BLaER1 (cell line): ENCODE data around the gene PITPNM1.

Source experiments
- H3K27ac ChIP-seq: shearing (Covaris generic); formaldehyde crosslinking; 2 replicates; pipeline ENCODE4 v1.8.1; 2022
- H3K27me3 ChIP-seq: shearing (Covaris generic); formaldehyde crosslinking; 2 replicates; pipeline ENCODE4 v1.8.1; 2022
- H3K36me3 ChIP-seq: shearing (Covaris generic); formaldehyde crosslinking; 2 replicates; pipeline ENCODE4 v1.8.1; 2022
- H3K4me1 ChIP-seq: shearing (Covaris generic); formaldehyde crosslinking; 2 replicates; pipeline ENCODE4 v1.8.1; 2022
- H3K4me2 ChIP-seq: shearing (Covaris generic); formaldehyde crosslinking; 2 replicates; pipeline ENCODE4 v1.8.1; 2022
- H3K4me3 ChIP-seq: shearing (Covaris generic); formaldehyde crosslinking; 2 replicates; pipeline ENCODE4 v1.8.1; 2022
- H3K9ac ChIP-seq: shearing (Covaris generic); formaldehyde crosslinking; 2 replicates; pipeline ENCODE4 v1.8.1; 2022
- H3K9me3 ChIP-seq: shearing (Covaris generic); formaldehyde crosslinking; 2 replicates; pipeline ENCODE4 v1.8.1; 2022
- H4K20me1 ChIP-seq: shearing (Covaris generic); formaldehyde crosslinking; 2 replicates; pipeline ENCODE4 v1.8.1; 2022
- Cebpa-rat ChIP-seq: shearing (Covaris generic); IDR thresholded peaks from 2 replicates; pipeline ENCODE4 v1.8.1; 2022

Gene PITPNM1

GRCh38 chr11:67456068-67456705, 49.0 kb downstream of the PITPNM1 start:
- Histone ChIP-seq H3K9ac (no peak overlapping the region), H3K36me3 (no peaks in the 10 kb centered on the region), H3K4me3 (no peak overlapping the region), H3K4me2 (no peak overlapping the region), H3K27ac (no peak overlapping the region), H3K4me1 (peaks cover 27% of the 10 kb centered on the region), H3K27me3 (no peaks in the 10 kb centered on the region), H4K20me1 (no peaks in the 10 kb centered on the region), H3K9me3 (no peaks in the 10 kb centered on the region)
- TF ChIP-seq Cebpa-rat = no peak

GRCh38 chr11:67455054-67455453, 50.1 kb downstream of the PITPNM1 start, which contains the start of gene CABP4:
TSS of gene CABP4 (plus strand) at chr11:67455354. CDS start at chr11:67455424, 70 bp downstream.
- no peaks in the 10 kb centered on the region for H3K36me3 ChIP-seq
- H3K9me3 ChIP-seq = no peaks in the 10 kb centered on the region
- H3K4me2 ChIP-seq = no peak within 1 kb of the TSS
- H3K4me1 ChIP-seq = peaks cover 32% of the 10 kb centered on the region
- no peak for TF ChIP-seq Cebpa-rat
- H3K9ac ChIP-seq = no peak within 1 kb of the TSS
- H3K27ac ChIP-seq = peak within 1 kb of the TSS; percentile 18
- no peaks in the 10 kb centered on the region for H4K20me1 ChIP-seq
- H3K4me3 ChIP-seq = no peak within 1 kb of the TSS
- H3K27me3 ChIP-seq = no peaks in the 10 kb centered on the region

- no peak for TF ChIP-seq Cebpa-rat
- no peaks in the 10 kb centered on the region for H3K9me3 ChIP-seq
- H4K20me1 ChIP-seq = no peaks in the 10 kb centered on the region
- no peak overlapping the region for H3K4me3 ChIP-seq
- peaks cover 32% of the 10 kb centered on the region for H3K4me1 ChIP-seq
- peak overlapping the region; percentile 18; the same call in 1 of the 2 replicates for H3K27ac ChIP-seq
- no peaks in the 10 kb centered on the region for H3K27me3 ChIP-seq
- no peak overlapping the region for H3K4me2 ChIP-seq
- no peaks in the 10 kb centered on the region for H3K36me3 ChIP-seq
- H3K9ac ChIP-seq = no peak overlapping the region
These were observed 51.1 kb downstream of the PITPNM1 start for GRCh38 chr11:67453816-67454732.

- Histone ChIP-seq H3K36me3 (no peaks in the 10 kb centered on the region), H3K27me3 (no peaks in the 10 kb centered on the region), H3K27ac (peak within 1 kb of the TSS; percentile 27), H3K9ac (0 out of 2 replicates have a peak within 1 kb of the TSS, but pooled peaks have one; percentile 27), H3K9me3 (no peaks in the 10 kb centered on the region), H3K4me1 (peaks cover 38% of the 10 kb centered on the region), H4K20me1 (no peaks in the 10 kb centered on the region), H3K4me3 (no peak within 1 kb of the TSS), H3K4me2 (peak within 1 kb of the TSS; percentile 19)
- no peak for TF ChIP-seq Cebpa-rat
These were observed 52.8 kb downstream of the PITPNM1 start, which contains the start of gene GPR152 for GRCh38 chr11:67452141-67452952. TSS of gene GPR152 (minus strand) at chr11:67452729. CDS start at chr11:67452724, 5 bp downstream.

GRCh38 chr11:67451658-67451976, 53.5 kb downstream of the PITPNM1 start:
- Histone ChIP-seq H3K4me3 (no peak overlapping the region), H3K4me2 (peak overlapping the region; percentile 19), H3K9me3 (no peaks in the 10 kb centered on the region), H3K36me3 (no peaks in the 10 kb centered on the region), H3K27me3 (no peaks in the 10 kb centered on the region), H3K4me1 (peaks cover 45% of the 10 kb centered on the region), H3K9ac (0 out of 2 replicates have a peak overlapping the region, but pooled peaks have one; percentile 27), H4K20me1 (no peaks in the 10 kb centered on the region), H3K27ac (peak overlapping the region; percentile 27)
- no peak for TF ChIP-seq Cebpa-rat

GRCh38 chr11:67450796-67451657, 54.1 kb downstream of the PITPNM1 start:
- Histone ChIP-seq H3K36me3 (no peaks in the 10 kb centered on the region), H3K4me1 (peaks cover 51% of the 10 kb centered on the region), H3K9me3 (no peaks in the 10 kb centered on the region), H3K4me2 (peak overlapping the region; percentile 19), H3K27ac (peak overlapping the region; percentile 27; the same call in 1 of the 2 replicates), H4K20me1 (no peaks in the 10 kb centered on the region), H3K4me3 (no peak overlapping the region), H3K27me3 (no peaks in the 10 kb centered on the region), H3K9ac (0 out of 2 replicates have a peak overlapping the region, but pooled peaks have one; percentile 27)
- no peak for TF ChIP-seq Cebpa-rat

GRCh38 chr11:67449116-67449844, 55.9 kb downstream of the PITPNM1 start:
- no peak overlapping the region for H3K27ac ChIP-seq
- H3K4me2 ChIP-seq = peak overlapping the region; percentile 14; the same call in 1 of the 2 replicates
- TF ChIP-seq Cebpa-rat = no peak
- H3K9ac ChIP-seq = no peak overlapping the region
- H3K4me1 ChIP-seq = peaks cover 68% of the 10 kb centered on the region
- H3K36me3 ChIP-seq = no peaks in the 10 kb centered on the region
- H3K27me3 ChIP-seq = no peaks in the 10 kb centered on the region
- H4K20me1 ChIP-seq = no peaks in the 10 kb centered on the region
- H3K4me3 ChIP-seq = no peak overlapping the region
- H3K9me3 ChIP-seq = no peaks in the 10 kb centered on the region

- no peak overlapping the region for H3K4me2 ChIP-seq
- peaks cover 74% of the 10 kb centered on the region for H3K4me1 ChIP-seq
- no peaks in the 10 kb centered on the region for H3K9me3 ChIP-seq
- no peaks in the 10 kb centered on the region for H3K36me3 ChIP-seq
- no peak overlapping the region for H3K4me3 ChIP-seq
- no peaks in the 10 kb centered on the region for H3K27me3 ChIP-seq
- H3K9ac ChIP-seq = no peak overlapping the region
- no peaks in the 10 kb centered on the region for H4K20me1 ChIP-seq
- no peak for TF ChIP-seq Cebpa-rat
- no peak overlapping the region for H3K27ac ChIP-seq
These were observed 56.9 kb downstream of the PITPNM1 start for GRCh38 chr11:67448220-67448609.
